ENCODE results near the gene AIFM3.

AIFM3 gene

GRCh38 chr22:21028277-21029251 lies 61.5 kb downstream of the AIFM3 start:
- DNase-seq (ENCODE audit: low read depth), result no peak

- DNase-seq (ENCODE audit: low read depth), result no peak
These were observed 62.5 kb downstream of the AIFM3 start for GRCh38 chr22:21029486-21030025.

GRCh38 chr22:21030032-21030431 lies 63.0 kb downstream of the AIFM3 start:
- no peak for DNase-seq (ENCODE audit: low read depth)
